Parathyroid adenoma (tissue), 2 donors: Measurements from ENCODE around the gene NDUFS2.

ENCODE experiments used
- H2AFZ ChIP-seq: fragments of 300-600 bp; sonication (generic); one replicate; pipeline ENCODE4 v1.7.0; 2017; ENCODE audit warnings: antibody characterized with exemption, mild to moderate bottlenecking
- H3K27ac ChIP-seq: fragments of 300-600 bp; sonication (generic); one replicate; pipeline ENCODE4 v1.7.0; 2017
- H3K27me3 ChIP-seq: fragments of 300-600 bp; sonication (generic); one replicate; pipeline ENCODE4 v1.7.0; 2017; ENCODE audit warnings: low read length; ENCODE audit not compliant: control insufficient read depth, insufficient read depth
- H3K36me3 ChIP-seq: fragments of 300-600 bp; sonication (generic); one replicate; pipeline ENCODE4 v1.7.0; 2017; ENCODE audit warnings: low read length; ENCODE audit not compliant: control insufficient read depth, insufficient read depth
- H3K4me1 ChIP-seq: fragments of 300-600 bp; sonication (generic); one replicate; pipeline ENCODE4 v1.7.0; 2017; ENCODE audit warnings: control low read depth
- H3K4me2 ChIP-seq: fragments of 300-600 bp; sonication (generic); one replicate; pipeline ENCODE4 v1.7.0; 2017; ENCODE audit warnings: low read length
- H3K4me3 ChIP-seq: fragments of 300-600 bp; sonication (generic); one replicate; pipeline ENCODE4 v1.7.0; 2017; ENCODE audit warnings: low read depth, low read length
- H3K79me2 ChIP-seq: fragments of 300-600 bp; sonication (generic); one replicate; pipeline ENCODE4 v1.7.0; 2017; ENCODE audit warnings: control low read depth
- H3K9ac ChIP-seq: fragments of 300-600 bp; sonication (generic); one replicate; pipeline ENCODE4 v1.7.0; 2017; ENCODE audit warnings: mild to moderate bottlenecking
- H3K9me3 ChIP-seq: fragments of 300-600 bp; sonication (generic); one replicate; pipeline ENCODE4 v1.7.0; 2017; ENCODE audit warnings: low read length; ENCODE audit not compliant: control insufficient read depth
- CTCF ChIP-seq: fragments of 300-600 bp; sonication (generic); IDR thresholded peaks from one replicate; pipeline ENCODE4 v1.7.0; 2017; ENCODE audit warnings: antibody characterized with exemption, mild to moderate bottlenecking
- donor health status: primary hyperparathyroidism.

NDUFS2 gene

DNA sequence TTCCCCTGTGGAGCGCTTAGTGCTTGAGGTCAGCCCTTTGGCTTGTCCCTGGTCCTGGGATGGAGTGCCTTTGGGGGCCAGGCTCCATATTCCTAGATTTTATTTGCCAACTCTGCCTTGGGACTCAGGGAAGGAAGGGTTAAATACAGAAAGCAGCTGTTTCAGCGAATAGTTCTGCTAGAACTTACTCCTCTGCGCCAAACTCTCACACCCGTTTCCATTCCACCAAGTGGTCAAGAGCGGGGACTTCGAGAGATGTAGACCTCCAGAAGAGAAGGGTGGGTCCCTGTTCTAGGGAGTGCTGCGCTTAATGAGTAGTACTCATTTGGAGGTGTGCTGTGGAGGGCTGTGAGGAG is 23.0 kb downstream of the NDUFS2 start:
- Histone ChIP-seq H3K36me3 (no peaks in the 10 kb centered on the region), H2AFZ (peak overlapping the region; percentile 66), H3K79me2 (no peaks in the 10 kb centered on the region), H3K4me1 (peaks cover 5% of the 10 kb centered on the region), H3K4me2 (peak overlapping the region; percentile 52), H3K27me3 (no peaks in the 10 kb centered on the region), H3K4me3 (peak overlapping the region; percentile 14), H3K27ac (peak overlapping the region; percentile 5), H3K9me3 (no peaks in the 10 kb centered on the region), H3K9ac (no peak overlapping the region)
- no peak for TF ChIP-seq CTCF

DNA sequence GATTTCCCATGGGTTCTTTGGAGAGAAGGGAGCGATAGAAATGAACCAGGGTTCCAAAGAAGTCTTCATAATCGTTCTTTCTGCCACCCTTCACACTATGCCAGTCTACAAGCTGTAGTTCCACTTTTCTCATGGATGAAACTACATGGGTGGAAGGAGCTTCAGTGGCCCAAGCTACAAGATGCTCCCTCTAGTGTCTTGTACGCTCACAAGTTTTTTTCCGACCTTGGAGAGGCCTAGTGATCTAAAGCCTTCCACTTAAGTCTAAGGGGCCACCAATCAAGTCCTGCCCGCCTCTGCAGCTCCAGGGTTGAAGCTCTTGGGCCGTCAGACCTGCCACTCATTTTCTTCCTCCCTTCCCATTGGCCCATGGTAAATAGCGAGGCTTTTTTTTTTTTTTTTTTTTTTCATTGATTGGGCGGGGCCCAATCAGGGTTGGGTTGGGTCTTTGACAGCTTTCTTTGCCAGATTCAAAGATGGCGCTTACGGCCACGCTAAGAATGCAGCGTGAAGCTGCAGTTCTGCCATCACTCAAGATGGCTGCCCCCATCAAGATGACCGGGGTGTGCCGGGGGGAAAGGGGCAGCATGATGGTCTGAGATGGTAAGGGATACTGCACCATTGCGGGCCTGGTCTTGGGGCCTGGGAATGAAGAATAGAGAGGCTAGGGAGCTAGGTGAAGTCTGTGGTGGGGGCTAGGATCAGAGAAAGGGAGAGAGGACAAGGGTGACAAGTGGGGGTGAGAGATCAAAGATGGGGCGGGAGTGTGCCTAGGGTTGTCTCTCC is 23.6 kb downstream of the NDUFS2 start, which contains the start of gene TOMM40L:
Gene TOMM40L (plus strand): TSS at position 527 of the 786 bp plus-strand sequence. CDS start 430 bp downstream, outside the sequence.
- Histone ChIP-seq H3K27ac (peak within 1 kb of the TSS; percentile 56), H3K4me1 (peaks cover 5% of the 10 kb centered on the region), H3K9ac (no peak within 1 kb of the TSS), H3K36me3 (no peaks in the 10 kb centered on the region), H3K27me3 (no peaks in the 10 kb centered on the region), H3K4me2 (peak within 1 kb of the TSS; percentile 81), H2AFZ (peak within 1 kb of the TSS; percentile 90), H3K4me3 (peak within 1 kb of the TSS; percentile 79), H3K9me3 (no peaks in the 10 kb centered on the region), H3K79me2 (no peaks in the 10 kb centered on the region)
- TF ChIP-seq CTCF: peak; percentile 45

GRCh38 chr1:161226320-161226711 is 24.1 kb downstream of the NDUFS2 start:
- peak overlapping the region; percentile 81 for H3K4me2 ChIP-seq
- H3K4me3 ChIP-seq: peak overlapping the region; percentile 79
- H3K4me1 ChIP-seq: peaks cover 5% of the 10 kb centered on the region
- no peaks in the 10 kb centered on the region for H3K79me2 ChIP-seq
- H3K9me3 ChIP-seq: no peaks in the 10 kb centered on the region
- H3K27ac ChIP-seq: peak overlapping the region; percentile 56
- no peak overlapping the region for H3K9ac ChIP-seq
- peak overlapping the region; percentile 90 for H2AFZ ChIP-seq
- no peaks in the 10 kb centered on the region for H3K36me3 ChIP-seq
- no peak for TF ChIP-seq CTCF
- no peaks in the 10 kb centered on the region for H3K27me3 ChIP-seq

GRCh38 chr1:161226759-161227158 is 24.6 kb downstream of the NDUFS2 start:
- H3K9ac ChIP-seq: no peak overlapping the region
- H3K4me2 ChIP-seq: peak overlapping the region; percentile 81

More at GRCh38 chr1:161226759-161227158, 24.6 kb downstream of the NDUFS2 start:
- Histone ChIP-seq H3K4me1 (peaks cover 5% of the 10 kb centered on the region), H3K79me2 (no peaks in the 10 kb centered on the region), H3K9me3 (no peaks in the 10 kb centered on the region), H3K27ac (no peak overlapping the region), H2AFZ (peak overlapping the region; percentile 90), H3K36me3 (no peaks in the 10 kb centered on the region), H3K27me3 (no peaks in the 10 kb centered on the region), H3K4me3 (peak overlapping the region; percentile 79)
- no peak for TF ChIP-seq CTCF
